Raji (cell line): ENCODE results near the gene HOXD11.

Source experiments
- POLR2A ChIP-seq: IDR thresholded peaks from 2 replicates; pipeline ENCODE4 v1.6.1; 2011; ENCODE audit warnings: low read depth, low read length, control low read depth; ENCODE audit not compliant: insufficient read depth

The HOXD11 gene

GRCh38 chr2:176087330-176088047 is 19.6 kb upstream of the HOXD11 start:
- TF ChIP-seq POLR2A, result no peak

DNA sequence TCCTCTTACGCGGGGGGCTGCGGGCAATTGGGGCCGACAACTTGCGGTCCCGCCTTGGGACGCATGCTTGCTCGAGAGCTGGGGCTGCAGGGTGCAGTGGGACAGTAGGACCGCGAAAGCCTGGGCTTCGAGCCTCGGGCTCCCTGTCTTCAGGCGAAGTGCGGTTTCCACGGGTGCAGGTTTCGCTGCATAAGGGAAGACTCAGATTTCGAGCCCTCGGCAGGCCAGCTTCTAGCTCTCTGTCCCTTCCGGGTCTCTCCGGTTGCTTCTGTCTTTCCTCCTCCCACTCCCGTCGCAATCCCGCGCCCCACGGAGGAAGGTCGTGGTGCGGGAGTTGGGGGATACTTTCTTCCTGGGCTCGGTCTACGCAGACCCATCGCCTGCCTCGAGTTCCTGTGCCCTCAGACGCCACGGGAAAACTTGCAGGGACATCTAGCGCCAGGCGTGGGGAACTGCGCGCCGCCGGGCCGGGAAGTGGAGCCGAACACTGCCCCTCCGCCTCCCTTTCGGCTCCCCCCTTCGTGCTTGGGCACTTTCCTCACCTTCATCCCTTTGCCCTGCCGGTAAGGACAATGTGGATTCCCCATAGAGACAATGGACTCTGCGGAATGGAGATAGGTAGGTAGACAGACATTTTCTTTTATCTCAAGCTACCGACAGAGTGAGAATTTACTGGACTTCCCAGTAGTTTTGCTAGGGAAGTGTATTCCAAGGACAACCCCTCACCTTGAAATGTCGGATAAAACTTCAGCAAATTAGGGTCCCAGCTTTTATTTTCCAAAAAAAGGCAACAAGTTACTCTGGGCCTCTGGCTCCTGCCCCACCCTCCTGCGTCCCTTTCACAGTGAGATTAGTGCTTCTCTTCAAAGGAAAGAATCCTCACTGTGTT is 18.8 kb upstream of the HOXD11 start:
- TF ChIP-seq POLR2A, result no peak

DNA sequence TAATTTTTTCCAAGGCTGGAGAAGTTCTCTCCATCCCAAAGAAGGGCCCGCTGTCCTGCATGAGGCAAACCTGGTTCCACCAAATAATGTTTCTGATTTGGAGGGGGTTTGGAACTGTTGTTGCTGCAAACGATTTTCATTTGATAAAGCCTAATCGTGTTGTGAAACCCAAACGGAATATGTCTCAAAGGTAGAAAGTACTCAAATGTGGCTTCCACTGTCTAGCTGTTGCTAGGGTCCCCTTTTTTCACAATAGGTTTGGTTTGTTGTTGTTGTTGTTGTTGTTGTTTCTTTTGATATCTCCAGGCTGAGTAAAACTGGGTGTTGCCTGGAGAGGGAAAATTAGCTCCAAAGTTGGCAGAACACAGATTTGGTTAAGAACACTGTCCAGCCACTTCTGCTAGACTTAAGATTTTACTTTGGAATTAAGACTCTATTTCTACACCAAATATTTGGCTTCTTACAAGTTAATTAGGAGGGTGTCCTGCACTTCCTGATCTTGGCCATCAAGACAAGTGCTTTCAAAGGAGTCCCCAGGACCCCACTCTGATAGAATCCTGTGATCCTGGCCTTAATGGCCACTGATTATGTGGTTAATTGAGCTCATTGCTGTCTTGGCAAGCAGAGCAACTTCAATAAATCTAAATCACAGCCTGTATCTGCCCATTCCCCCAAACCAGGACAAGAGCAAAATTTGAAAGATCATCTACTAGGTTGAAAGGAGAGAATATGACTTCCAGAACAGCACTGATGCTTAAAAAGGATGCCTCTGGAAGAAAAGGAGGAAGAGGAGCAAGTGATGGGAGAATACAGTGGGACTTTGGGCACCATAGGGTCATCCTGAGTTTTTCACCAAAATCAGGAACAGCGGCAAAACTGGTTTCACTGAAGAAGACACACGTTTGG is 17.9 kb upstream of the HOXD11 start:
- no peak for TF ChIP-seq POLR2A

DNA sequence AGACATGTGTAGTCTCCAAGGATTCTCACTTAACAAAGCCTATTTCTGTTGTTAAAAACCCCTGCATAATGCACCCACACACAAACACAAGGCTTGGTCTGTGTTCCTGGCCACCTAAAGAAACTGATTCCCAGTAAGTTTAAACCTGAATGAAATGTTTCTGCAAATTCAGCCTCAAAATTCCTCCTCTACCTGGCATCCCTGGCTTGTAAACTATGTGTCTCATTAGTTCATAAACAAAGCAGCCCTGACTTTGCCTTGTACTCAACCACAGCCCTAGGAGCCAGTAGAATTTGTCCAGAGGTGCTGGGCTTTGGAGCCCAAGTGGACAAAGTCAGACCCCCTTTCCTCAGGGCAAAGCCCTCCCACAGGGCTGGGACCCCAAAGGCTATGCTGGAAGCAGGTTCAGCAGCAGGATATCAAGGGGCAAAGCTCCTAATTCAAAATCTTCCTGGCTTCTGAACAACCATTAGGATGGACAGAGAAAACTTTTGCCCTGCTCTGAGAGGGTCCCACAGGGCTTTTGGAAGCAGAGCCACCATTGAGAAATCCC is 17.2 kb upstream of the HOXD11 start:
- no peak for TF ChIP-seq POLR2A

DNA sequence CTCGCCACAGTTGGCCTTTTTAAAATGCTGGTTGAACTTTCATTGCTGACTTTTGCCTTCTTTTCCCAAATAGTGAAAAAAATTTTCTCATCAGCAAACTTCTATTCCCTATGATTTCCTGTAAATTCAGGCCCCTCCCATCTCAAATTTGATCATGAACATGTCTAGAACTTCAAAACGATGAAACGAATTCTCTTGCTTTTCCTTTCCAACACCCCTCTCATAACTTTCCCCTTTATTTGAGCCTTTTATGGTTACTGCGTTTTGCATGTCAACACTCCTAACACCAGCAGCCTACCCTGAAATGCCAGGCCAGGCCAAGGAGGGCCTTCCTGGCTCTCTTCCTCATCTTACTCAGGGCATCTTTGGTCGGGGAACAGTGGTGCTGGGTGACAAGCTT is 16.2 kb upstream of the HOXD11 start:
- TF ChIP-seq POLR2A, result no peak

- no peak for TF ChIP-seq POLR2A
Observed at GRCh38 chr2:176091329-176092258, 15.5 kb upstream of the HOXD11 start.

DNA sequence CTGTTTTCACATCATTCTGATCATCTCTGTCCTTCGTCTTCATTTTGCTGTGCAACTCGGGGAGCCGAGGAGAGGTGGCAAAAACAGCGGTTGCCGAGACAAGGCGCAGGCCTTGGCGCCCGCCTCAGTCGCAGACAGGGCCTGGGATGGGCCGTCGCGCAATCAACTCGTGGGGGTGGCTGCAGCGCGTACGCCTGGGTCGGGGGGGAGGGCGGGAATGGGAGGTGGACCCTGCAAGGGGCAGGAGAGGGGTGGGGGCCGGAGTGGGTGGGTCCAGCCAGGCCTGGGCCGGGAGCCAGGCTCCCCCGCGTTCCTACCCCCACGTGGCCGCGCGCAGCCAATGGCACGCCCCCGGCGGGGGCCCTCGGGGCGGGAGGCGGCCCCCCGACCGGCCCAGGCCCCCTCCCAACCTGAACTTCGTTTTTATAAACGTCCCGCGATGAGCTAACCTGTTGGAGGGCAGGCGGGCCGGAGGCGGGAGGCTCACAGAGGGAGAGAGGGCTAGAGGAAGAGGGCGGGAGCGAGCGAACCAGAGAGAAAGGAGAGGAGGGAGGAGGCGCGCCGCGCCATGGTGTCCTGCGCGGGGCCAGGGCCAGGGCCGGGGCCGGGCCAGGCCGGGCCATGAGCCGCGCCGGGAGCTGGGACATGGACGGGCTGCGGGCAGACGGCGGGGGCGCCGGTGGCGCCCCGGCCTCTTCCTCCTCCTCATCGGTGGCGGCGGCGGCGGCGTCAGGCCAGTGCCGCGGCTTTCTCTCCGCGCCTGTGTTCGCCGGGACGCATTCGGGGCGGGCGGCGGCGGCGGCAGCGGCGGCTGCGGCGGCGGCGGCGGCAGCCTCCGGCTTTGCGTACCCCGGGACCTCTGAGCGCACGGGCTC is 14.6 kb upstream of the HOXD11 start, which contains the start of gene HOXD13:
TSS of gene HOXD13 (plus strand) at position 452 of the 875 bp plus-strand sequence. CDS start at position 622, 170 bp downstream.
- TF ChIP-seq POLR2A, result no peak

- no peak for TF ChIP-seq POLR2A
Observed at GRCh38 chr2:176093145-176093897, 13.8 kb upstream of the HOXD11 start.

GRCh38 chr2:176093898-176094249 is 13.2 kb upstream of the HOXD11 start:
- TF ChIP-seq POLR2A, result no peak

DNA sequence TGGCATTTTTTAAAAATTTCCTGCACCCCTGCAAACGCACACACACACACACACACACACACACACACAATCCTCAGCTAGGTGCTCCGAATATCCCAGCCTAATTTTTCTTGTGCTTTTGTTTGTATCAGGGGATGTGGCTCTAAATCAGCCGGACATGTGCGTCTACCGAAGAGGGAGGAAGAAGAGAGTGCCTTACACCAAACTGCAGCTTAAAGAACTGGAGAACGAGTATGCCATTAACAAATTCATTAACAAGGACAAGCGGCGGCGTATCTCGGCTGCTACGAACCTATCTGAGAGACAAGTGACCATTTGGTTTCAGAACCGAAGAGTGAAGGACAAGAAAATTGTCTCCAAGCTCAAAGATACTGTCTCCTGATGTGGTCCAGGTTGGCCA is 12.7 kb upstream of the HOXD11 start:
- TF ChIP-seq POLR2A, result no peak

- no peak for TF ChIP-seq POLR2A
Observed at GRCh38 chr2:176095421-176095820, 11.7 kb upstream of the HOXD11 start.
